ENCODE results near the gene MTAP.
A peak's percentile ranks its signal among the peaks of the same experiment; 100 is the strongest.
"Not testable (repeated sequence)": the region's sequence is repeated elsewhere in the genome, so short reads cannot be mapped to it uniquely, and the experiment has no call there.

MTAP gene

GRCh38 chr9:21927752-21928151, 125.3 kb downstream of the MTAP start:
- no peak for DNase-seq

DNA sequence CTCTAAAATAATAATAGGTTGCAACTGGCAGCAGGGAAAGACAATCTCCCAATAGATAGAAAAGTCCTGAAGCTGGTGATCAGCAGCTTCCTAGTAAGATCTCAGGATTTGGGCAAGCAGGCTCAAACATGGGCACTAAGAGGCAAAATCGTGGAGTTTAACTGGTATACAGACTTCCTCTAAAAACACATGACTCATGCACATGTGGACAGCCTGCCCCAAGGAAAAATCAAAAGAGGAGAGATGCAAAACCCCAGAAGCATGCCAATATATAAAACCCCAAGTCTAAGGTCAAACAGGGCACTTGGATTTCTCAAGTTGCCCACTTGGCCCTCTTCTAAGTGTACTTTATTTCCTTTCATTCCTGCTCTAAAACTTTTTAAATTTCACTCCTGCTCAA, 129.0 kb downstream of the MTAP start:
- no peak for DNase-seq

GRCh38 chr9:21933281-21933680, 130.8 kb downstream of the MTAP start:
- DNase-seq: no peak

- DNase-seq: no peak
Measured at GRCh38 chr9:21933865-21934264, 131.4 kb downstream of the MTAP start.

DNA sequence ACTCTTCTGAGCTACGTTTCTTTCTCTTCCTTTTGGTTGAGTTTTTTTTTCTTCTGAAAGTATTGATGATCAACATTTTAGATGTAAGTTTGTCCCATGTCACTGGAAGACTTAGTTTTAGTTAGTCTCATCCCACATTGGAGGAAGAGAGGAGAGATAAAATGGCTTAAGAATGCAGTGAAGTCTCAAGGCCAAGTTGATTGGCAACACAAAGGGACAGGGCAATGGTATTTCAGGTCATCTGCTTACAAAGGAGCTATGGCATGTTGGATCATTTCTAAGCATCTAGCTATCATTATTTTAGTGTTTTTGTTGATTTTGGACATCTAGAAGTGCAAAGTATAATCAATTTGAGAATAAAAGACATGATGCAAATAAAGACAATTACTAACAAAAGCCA, 133.2 kb downstream of the MTAP start:
- DNase-seq: no peak

- no peak for DNase-seq
Measured at GRCh38 chr9:21936161-21936560, 133.7 kb downstream of the MTAP start.

- no peak for DNase-seq
Measured at GRCh38 chr9:21941337-21941995, 139.0 kb downstream of the MTAP start.

DNA sequence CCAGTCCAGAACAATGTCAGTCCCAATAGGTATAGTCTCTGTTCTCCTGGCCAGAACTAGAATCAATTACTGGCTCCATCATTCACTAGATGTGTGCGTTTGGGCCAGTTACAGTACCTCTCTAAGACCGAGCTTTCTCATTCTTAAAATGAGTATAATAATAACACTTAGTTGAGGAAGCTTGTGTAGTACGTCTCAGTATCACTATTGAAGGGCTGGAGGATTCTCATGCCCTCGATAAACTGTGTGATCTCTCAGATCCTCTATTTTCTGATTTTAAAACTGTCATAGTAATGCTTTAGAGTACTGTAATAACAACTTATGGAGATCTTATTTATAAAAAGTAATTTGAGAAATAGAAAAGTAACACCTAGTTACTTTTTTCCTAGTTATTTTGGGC, 141.0 kb downstream of the MTAP start:
- DNase-seq: no peak

GRCh38 chr9:21945606-21946005, 143.2 kb downstream of the MTAP start:
- DNase-seq: no peak

DNA sequence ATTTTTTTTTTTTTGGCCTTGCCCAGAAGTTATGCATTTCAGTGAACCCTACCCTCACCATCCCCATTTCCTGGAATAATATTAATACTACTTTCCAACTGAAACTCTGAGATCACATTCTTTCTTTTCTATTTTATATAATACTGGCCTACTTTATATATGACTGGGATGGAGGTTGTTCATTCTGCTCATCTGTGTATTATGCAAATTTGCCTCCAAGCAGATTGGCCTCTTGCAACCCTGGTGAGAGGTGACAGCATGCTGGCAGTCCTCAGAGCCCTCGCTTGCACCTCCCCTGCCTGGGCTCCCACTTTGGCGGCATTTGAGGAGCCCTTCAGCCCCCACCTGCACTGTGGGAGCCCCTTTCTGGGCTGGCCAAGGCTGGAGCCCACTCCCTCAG, 156.4 kb downstream of the MTAP start:
- no peak for DNase-seq

GRCh38 chr9:21959268-21959667, 156.8 kb downstream of the MTAP start:
- DNase-seq: not testable (repeated sequence)

DNA sequence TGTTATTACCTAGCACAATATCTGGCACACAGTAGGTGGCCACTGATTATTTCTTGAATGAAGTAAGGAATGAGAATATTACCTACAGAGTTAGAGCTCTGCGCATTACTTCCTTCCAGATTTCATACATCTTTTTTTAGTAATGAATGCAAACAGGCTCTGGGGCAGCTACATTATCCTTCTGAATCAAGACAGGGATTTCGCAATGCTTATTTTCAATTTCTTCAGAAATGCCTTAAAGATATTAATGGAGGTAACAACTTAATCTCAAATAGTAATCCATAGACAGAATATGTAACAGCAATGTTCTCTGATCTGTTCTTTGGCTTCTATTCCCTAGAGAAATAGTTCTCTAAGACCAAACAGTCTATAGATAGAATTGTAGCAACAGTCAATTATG, 159.1 kb downstream of the MTAP start:
- DNase-seq: no peak

- DNase-seq: peak; percentile 77
Measured at GRCh38 chr9:21964925-21965385, 162.5 kb downstream of the MTAP start.

GRCh38 chr9:21965401-21965951, 163.0 kb downstream of the MTAP start:
- DNase-seq: peak; percentile 55

GRCh38 chr9:21966140-21966851, 163.9 kb downstream of the MTAP start:
- DNase-seq: no peak

DNA sequence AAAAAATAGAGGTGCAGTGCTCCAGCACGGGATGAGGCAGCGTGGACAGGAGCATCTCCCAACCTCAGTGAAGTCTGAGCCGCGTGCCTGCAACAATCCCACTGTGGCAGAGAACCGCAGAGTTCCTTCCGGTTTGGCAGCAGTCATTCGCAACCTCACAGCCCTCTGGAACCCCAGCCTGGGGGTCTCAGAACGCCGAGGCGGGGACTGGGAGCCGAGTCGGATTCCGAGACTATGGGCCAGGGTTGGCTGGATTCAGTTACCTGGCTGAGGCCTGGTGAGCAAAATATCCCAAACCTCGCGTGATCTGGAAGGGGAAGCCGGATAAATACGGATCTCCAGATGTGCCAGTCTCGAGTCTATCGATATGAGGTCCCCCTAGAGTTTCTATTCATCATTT, 164.7 kb downstream of the MTAP start:
- no peak for DNase-seq

GRCh38 chr9:21967702-21968101, 165.3 kb downstream of the MTAP start:
- DNase-seq: no peak

GRCh38 chr9:21968331-21969010, 166.0 kb downstream of the MTAP start:
- no peak for DNase-seq

GRCh38 chr9:21969011-21969940, 166.8 kb downstream of the MTAP start:
- no peak for DNase-seq

DNA sequence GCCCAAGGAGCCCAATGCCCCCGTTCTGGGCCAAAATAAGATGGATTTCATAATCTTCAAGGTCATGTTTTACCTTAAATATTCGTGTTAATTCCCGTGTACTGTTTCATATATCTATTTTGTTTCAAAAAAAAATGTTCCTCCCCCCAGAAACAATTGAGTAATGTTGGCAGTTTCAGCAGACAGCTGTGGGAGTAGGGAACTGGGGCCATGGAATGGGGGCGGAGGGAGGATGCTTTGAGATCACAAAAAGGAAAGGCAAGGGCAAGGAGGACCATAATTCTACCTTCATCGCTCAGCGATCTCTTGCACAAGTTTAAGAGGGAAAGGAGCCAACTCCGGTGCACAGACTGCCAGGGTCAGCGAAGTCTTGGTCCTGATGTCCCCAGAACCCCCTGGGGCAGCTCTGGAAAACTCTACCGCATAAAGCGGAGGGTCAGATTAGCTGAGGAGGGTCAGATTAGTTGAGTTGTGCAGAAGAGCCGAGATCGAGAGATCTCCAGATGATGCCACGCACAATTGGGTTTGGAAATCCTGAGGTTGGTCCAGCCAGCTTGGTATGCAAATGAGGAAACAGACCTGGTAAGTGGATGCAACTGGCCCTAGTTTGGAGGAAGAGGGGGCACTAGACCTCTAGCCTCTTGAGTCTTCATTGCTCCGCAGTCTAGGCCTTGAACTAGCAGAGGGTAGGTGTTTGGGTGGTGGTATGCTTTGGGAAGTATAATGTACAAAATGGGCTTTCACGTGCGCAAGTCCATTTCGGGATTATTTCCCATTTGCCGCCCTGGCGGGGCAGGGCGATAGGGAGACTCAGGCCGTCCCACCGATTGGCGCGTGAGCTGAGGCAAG, 167.7 kb downstream of the MTAP start:
- no peak for DNase-seq

GRCh38 chr9:21970800-21971640, 168.6 kb downstream of the MTAP start:
- DNase-seq: no peak
